HCT116 (cell line): ENCODE results near the gene GALNT14. TPM values are rescaled to one million over a fixed set of nuclear protein-coding genes. Genes with fewer than 3 reads are reported as not detected.

Experiments
- ATAC-seq: fragments of 200-7000 bp; cut with Tn5 transposase; 2 replicates; pipeline ENCODE4 v1.9.1; 2020; ENCODE audit warnings: mild to moderate bottlenecking, moderate library complexity
- BruUV-seq: library from RNA; stranded (reverse); fragments of 400-500 nt; replicated peaks from 2 replicates; lab custom pipeline; 2021; lab: Mats Ljungman, UMichigan
- CTCF ChIA-PET: fragments of 300-600 bp; sonication (Branson Sonifier 250); formaldehyde crosslinking; loops from one replicate; lab custom pipeline; 2021; ENCODE audit warnings: antibody characterized with exemption; lab: Charles Lee
- POLR2A ChIA-PET: fragments of 300-600, 350-600 bp; sonication (Branson Sonifier 250); formaldehyde crosslinking; loops from one replicate; lab custom pipeline; 2021; ENCODE audit warnings: antibody characterized with exemption; lab: Charles Lee
- RAD21 ChIA-PET, 2 experiments: fragments of 300-600 bp; sonication (Branson Sonifier 250); formaldehyde crosslinking; loops; one replicate each; lab custom pipeline; 2023; ENCODE audit warnings: low total read pairs in 2 of 2; ENCODE audit not compliant: uncharacterized antibody in 2 of 2, unreplicated experiment in 2 of 2, low non-redundant PET in 1 of 2; lab: Charles Lee
- DNase-seq: peaks from one replicate; pipeline ENCODE4 v3.0.0-alpha.2; 2010; ENCODE audit warnings: low read depth, low spot score
- H2AFZ ChIP-seq: fragments of 200-600 bp; shearing (Covaris generic), sonication (generic); 2 replicates; pipeline ENCODE4 v1.6.1; 2017; ENCODE audit warnings: low read depth, mixed run types, mixed read lengths, antibody characterized with exemption, low read length; ENCODE audit not compliant: poor library complexity, severe bottlenecking
- H3K27ac ChIP-seq: 2 replicates; pipeline ENCODE4 v1.5.1; 2012; ENCODE audit warnings: low read depth, low read length
- H3K27me3 ChIP-seq: fragments of 200-600 bp; sonication (generic); 2 replicates; pipeline ENCODE4 v1.6.1; 2016; ENCODE audit warnings: mixed run types, low read length, mixed read lengths; ENCODE audit not compliant: insufficient read depth
- H3K36me3 ChIP-seq, 2 experiments: fragments of 200-500 bp in 1 of 2; fragments of 200-600 bp in 1 of 2; sonication (Bioruptor generic) in 1 of 2; sonication (generic) in 1 of 2; 2 replicates each; pipeline versions ENCODE4 v1.5.1 to v1.6.1; 2014 to 2016; ENCODE audit warnings: low read length in 2 of 2, inconsistent platforms in 1 of 2, mixed read lengths in 1 of 2, mixed run types in 1 of 2; ENCODE audit not compliant: insufficient read depth in 2 of 2, control insufficient read depth in 1 of 2
- H3K4me1 ChIP-seq, 2 experiments: fragments of 200-600 bp in 1 of 2; sonication (generic) in 1 of 2; 2 replicates each; pipeline versions ENCODE4 v1.5.1 to v1.6.1; 2012 to 2017; ENCODE audit warnings: low read length in 2 of 2, inconsistent platforms in 1 of 2, mild to moderate bottlenecking in 1 of 2, mixed read lengths in 1 of 2, mixed run types in 1 of 2, moderate library complexity in 1 of 2; ENCODE audit not compliant: insufficient read depth in 2 of 2, control insufficient read depth in 1 of 2
- H3K4me2 ChIP-seq: fragments of 200-600 bp; sonication (generic); 2 replicates; pipeline ENCODE4 v1.6.1; 2017; ENCODE audit warnings: mixed run types, low read length, mixed read lengths
- H3K4me3 ChIP-seq, 2 experiments: fragments of 200-600 bp in 1 of 2; sonication (generic) in 1 of 2; replicated peaks in 1 of 2; 2 replicates each; pipeline ENCODE4 v1.5.1; 2011 to 2016; ENCODE audit warnings: low read length in 2 of 2, control low read depth in 1 of 2, low read depth in 1 of 2, mild to moderate bottlenecking in 1 of 2, mixed read lengths in 1 of 2, mixed run types in 1 of 2
- H3K79me2 ChIP-seq: fragments of 200-600 bp; sonication (generic); 2 replicates; pipeline ENCODE4 v1.6.1; 2017; ENCODE audit warnings: mild to moderate bottlenecking, mixed run types, low read length, moderate library complexity, mixed read lengths; ENCODE audit not compliant: insufficient read depth
- H3K9ac ChIP-seq: fragments of 200-600 bp; sonication (generic); 2 replicates; pipeline ENCODE4 v1.6.1; 2016; ENCODE audit warnings: low read length, mixed read lengths
- H3K9me2 ChIP-seq: fragments of 200-600 bp; sonication (generic), shearing (Covaris generic); 2 replicates; pipeline ENCODE4 v1.6.1; 2017; ENCODE audit warnings: mixed run types, mild to moderate bottlenecking, moderate library complexity; ENCODE audit not compliant: insufficient read depth
- H3K9me3 ChIP-seq, 2 experiments: fragments of 200-500 bp in 1 of 2; fragments of 200-600 bp in 1 of 2; sonication (Bioruptor generic) in 1 of 2; sonication (generic) in 1 of 2; 2 replicates each; pipeline ENCODE4 v1.6.1; 2014 to 2017; ENCODE audit warnings: low read length in 2 of 2, mixed read lengths in 2 of 2, inconsistent platforms in 1 of 2, low read depth in 1 of 2, mild to moderate bottlenecking in 1 of 2, mixed run types in 1 of 2, moderate library complexity in 1 of 2; ENCODE audit not compliant: control insufficient read depth in 1 of 2, insufficient read depth in 1 of 2
- H4K20me1 ChIP-seq: fragments of 200-600 bp; sonication (generic), shearing (Covaris generic); 2 replicates; pipeline ENCODE4 v1.6.1; 2017; ENCODE audit warnings: mixed run types, mild to moderate bottlenecking, moderate library complexity; ENCODE audit not compliant: insufficient read depth
- CBX3 ChIP-seq: IDR thresholded peaks from 2 replicates; pipeline ENCODE4 v1.6.1; 2012; ENCODE audit warnings: low read depth
- CTCF ChIP-seq, 3 experiments: fragments of 200-600 bp in 1 of 3; sonication (generic) in 1 of 3; IDR thresholded peaks in 2 of 3; conservative IDR thresholded peaks in 1 of 3; 2 replicates each; pipeline ENCODE4 v1.5.1; 2012 to 2017; ENCODE audit warnings: low read depth in 2 of 3, low read length in 2 of 3, antibody characterized with exemption in 1 of 3, borderline replicate concordance in 1 of 3, control low read depth in 1 of 3, mild to moderate bottlenecking in 1 of 3, mixed read lengths in 1 of 3, mixed run types in 1 of 3, moderate library complexity in 1 of 3; ENCODE audit not compliant: insufficient read depth in 1 of 3
- ELF1 ChIP-seq: IDR thresholded peaks from 2 replicates; pipeline ENCODE4 v1.6.1; 2012; ENCODE audit warnings: low read depth, borderline replicate concordance
- EZH2 ChIP-seq: fragments of 200-600 bp; sonication (generic); IDR thresholded peaks from 2 replicates; pipeline ENCODE4 v1.6.1; 2017; ENCODE audit warnings: antibody characterized with exemption, mixed run types
- EZH2phosphoT487 ChIP-seq: fragments of 200-600 bp; IDR thresholded peaks from 2 replicates; pipeline ENCODE4 v1.6.1; 2018; ENCODE audit warnings: antibody characterized with exemption, borderline replicate concordance
- MAX ChIP-seq: IDR thresholded peaks from 2 replicates; pipeline ENCODE4 v1.6.1; 2012
- RAD21 ChIP-seq: IDR thresholded peaks from 2 replicates; pipeline ENCODE4 v1.6.1; 2012; ENCODE audit warnings: low read depth, mild to moderate bottlenecking
- SIN3A ChIP-seq: IDR thresholded peaks from 2 replicates; pipeline ENCODE4 v1.6.1; 2012; ENCODE audit warnings: low read depth
- SRF ChIP-seq: IDR thresholded peaks from 2 replicates; pipeline ENCODE4 v1.6.1; 2012; ENCODE audit warnings: low read depth
- TCF7L2 ChIP-seq: IDR thresholded peaks from 2 replicates; pipeline ENCODE4 v1.7.0; 2011; ENCODE audit warnings: borderline replicate concordance, inconsistent platforms; ENCODE audit not compliant: insufficient read depth, insufficient read length; ENCODE audit errors: extremely low read depth
- ZBTB33 ChIP-seq: IDR thresholded peaks from 2 replicates; pipeline ENCODE4 v1.6.1; 2011; ENCODE audit warnings: mild to moderate bottlenecking, low read length, moderate library complexity; ENCODE audit not compliant: insufficient replicate concordance; ENCODE audit errors: extremely low read depth
- ZFX ChIP-seq: fragments of 450-650 bp; IDR thresholded peaks from 2 replicates; pipeline ENCODE4 v1.6.1; 2017
- intact Hi-C: fragments of 100-400 bp; cut with micrococcal nuclease; formaldehyde crosslinking; loops from 2 replicates; pipeline ENCODE4 v1.10.0; 2022
- total RNA-seq: library from RNA; stranded (reverse); gene quantifications from one replicate; pipeline ENCODE4 v1.2.1, GENCODE V29; 2021; ENCODE audit not compliant: unreplicated experiment

GALNT14 gene
- total RNA-seq, 1 experiment from 2014 or later: 11.2 TPM

GRCh38 chr2:31141443-31142085 is 3.3 kb upstream of the GALNT14 start:
- DNase-seq: no peak
- no peaks in the 10 kb centered on the region for H3K9me3 ChIP-seq
- intact Hi-C loops: no loop called here
- H3K27ac ChIP-seq: no peak overlapping the region
- no peak overlapping the region for H3K4me3 ChIP-seq
- peaks cover 0 to 9% of the 10 kb centered on the region in 2 experiments; a peak in 1 of 4 replicates for H3K4me1 ChIP-seq
- no peak overlapping the region for H3K4me2 ChIP-seq
- no peaks in the 10 kb centered on the region for H3K9me2 ChIP-seq
- POLR2A ChIA-PET: no interaction called here
- BruUV-seq: no TSS peak
- H4K20me1 ChIP-seq: no peaks in the 10 kb centered on the region
- CTCF ChIA-PET: interaction anchor here (1.0 to 1.4 kb wide), 2 partner anchors 28 to 430 kb away, joined by 3 to 4 read pairs; no protein-coding TSS in a partner anchor
- H3K79me2 ChIP-seq: peaks cover 6% of the 10 kb centered on the region; the same call in 1 of the 2 replicates
- no peak for TF ChIP-seq RAD21
- no peak for TF ChIP-seq CTCF (IDR thresholded peaks at IDR 0.05 in 2 of 3, conservative IDR thresholded peaks at IDR 0.05 in 1 of 3; ENCODE audit: borderline replicate concordance in 1 of 3, insufficient read depth in 1 of 3, low read depth in 2 of 3, low read length in 2 of 3)
- TF ChIP-seq ELF1: no peak
- H3K9ac ChIP-seq: no peak overlapping the region
- H3K36me3 ChIP-seq: no peaks in the 10 kb centered on the region
- RAD21 ChIA-PET: no interaction called here
- peaks cover 42% of the 10 kb centered on the region for H3K27me3 ChIP-seq
- no peak overlapping the region for H2AFZ ChIP-seq
- ATAC-seq: no peak

GRCh38 chr2:31140151-31140550 is 1.9 kb upstream of the GALNT14 start:
- ChIA-PET POLR2A (no interaction called here), RAD21 (no interaction called here), CTCF (interaction anchor here (1.4 kb wide), 1 partner anchor 30 kb away, joined by 4 read pairs; no protein-coding TSS in a partner anchor)
- Histone ChIP-seq H3K4me1 (peaks cover 0 to 15% of the 10 kb centered on the region in 2 experiments; a peak in 2 of 4 replicates), H3K9me2 (no peaks in the 10 kb centered on the region), H2AFZ (no peak overlapping the region), H3K36me3 (no peaks in the 10 kb centered on the region), H3K27ac (no peak overlapping the region), H3K9ac (no peak overlapping the region), H3K9me3 (no peaks in the 10 kb centered on the region), H3K4me3 (no peak overlapping the region), H3K27me3 (peaks cover 32% of the 10 kb centered on the region), H3K4me2 (no peak overlapping the region), H4K20me1 (no peaks in the 10 kb centered on the region; the same call in 1 of the 2 replicates), H3K79me2 (peaks cover 20% of the 10 kb centered on the region; the same call in 1 of the 2 replicates)
- DNase-seq (no peak), ATAC-seq (no peak)
- no TSS peak for BruUV-seq
- TF ChIP-seq ZFX (no peak), RAD21 (no peak), TCF7L2 (no peak), CBX3 (no peak), EZH2 (no peak), ZBTB33 (no peak), EZH2phosphoT487 (no peak), ELF1 (no peak), SRF (no peak), SIN3A (no peak), MAX (no peak)
- intact Hi-C loops: no loop called here
